ENCODE data around the gene SHC3.
A peak's percentile ranks its signal among the peaks of the same experiment; 100 is the strongest.

SHC3 gene

GRCh38 chr9:89104821-89105220 lies 73.8 kb downstream of the SHC3 start:
- DNase-seq, result no peak

DNA sequence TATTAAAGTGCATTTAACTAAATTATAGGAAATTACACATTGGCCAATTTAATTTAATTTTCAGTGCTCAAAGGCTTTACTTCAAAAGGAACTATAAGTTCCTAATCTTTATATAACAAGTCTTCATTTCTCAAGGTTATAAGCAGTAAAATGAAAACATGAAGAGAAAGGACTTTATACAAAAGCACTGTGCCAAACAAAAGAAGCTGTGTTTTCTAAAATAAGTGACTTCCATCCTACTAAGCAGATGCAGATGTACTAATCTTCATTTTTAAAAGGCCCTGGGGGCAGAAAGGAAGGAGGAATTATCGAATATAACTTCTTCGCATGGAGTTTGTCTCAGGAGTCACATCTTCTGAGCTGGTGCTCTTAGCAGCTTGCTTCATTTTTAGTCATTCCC lies 81.4 kb downstream of the SHC3 start:
- no peak for DNase-seq

DNA sequence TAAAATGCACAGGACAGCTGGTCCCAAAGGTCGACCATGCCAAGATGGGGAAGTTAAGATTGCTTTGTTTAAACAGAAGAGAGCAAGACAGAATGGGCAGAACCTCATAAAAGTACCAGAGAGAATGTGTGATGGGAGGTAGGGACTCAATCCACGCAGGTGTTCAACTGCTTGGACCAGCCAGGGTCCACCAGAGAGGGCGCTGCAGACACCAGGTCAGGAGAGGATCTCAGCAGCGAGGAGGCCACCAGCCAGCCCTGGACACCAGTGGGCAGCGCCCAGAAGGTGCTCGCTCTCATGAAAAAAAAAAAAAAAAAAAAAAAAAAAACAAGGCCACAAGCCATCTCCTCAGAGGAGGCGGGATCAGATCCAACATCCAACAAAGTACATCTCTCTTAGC lies 81.8 kb downstream of the SHC3 start:
- DNase-seq, result no peak

DNA sequence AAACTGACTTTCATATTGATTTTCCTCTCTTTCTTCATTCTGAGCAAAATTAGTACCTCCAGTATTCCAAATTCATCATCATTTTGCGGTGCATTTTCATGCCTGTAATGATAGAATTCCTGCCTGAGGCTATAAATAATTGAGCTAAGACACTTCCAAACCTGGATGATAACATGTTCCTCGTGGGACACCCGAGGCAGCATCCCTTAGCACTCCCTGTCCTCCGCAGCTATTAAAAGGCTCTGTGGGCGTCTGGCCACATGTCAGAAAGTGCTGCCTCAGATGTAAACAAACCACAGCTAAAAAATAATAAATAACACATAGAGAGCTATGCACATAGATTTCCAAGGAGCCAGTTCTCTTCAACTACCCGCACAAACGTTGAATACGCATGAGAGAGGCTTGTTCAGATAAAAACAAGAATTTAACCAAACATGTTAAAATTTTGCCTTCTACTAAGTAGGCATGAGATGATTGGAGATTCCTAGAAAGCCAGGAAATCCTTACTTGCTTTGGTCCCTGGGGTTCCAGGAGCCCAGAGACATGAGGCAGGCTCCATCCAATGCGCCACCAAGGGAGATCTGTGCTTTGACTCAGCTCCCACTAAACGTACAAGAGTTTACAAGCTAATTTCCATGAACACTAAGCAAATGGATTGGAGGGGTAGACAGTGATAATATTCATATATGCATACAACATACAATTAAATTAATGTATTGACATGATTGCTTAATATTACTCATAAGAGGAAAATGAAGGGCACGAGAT lies 82.7 kb downstream of the SHC3 start:
- no peak for DNase-seq

- DNase-seq, result no peak
Observed at GRCh38 chr9:89093201-89093975, 85.2 kb downstream of the SHC3 start.

DNA sequence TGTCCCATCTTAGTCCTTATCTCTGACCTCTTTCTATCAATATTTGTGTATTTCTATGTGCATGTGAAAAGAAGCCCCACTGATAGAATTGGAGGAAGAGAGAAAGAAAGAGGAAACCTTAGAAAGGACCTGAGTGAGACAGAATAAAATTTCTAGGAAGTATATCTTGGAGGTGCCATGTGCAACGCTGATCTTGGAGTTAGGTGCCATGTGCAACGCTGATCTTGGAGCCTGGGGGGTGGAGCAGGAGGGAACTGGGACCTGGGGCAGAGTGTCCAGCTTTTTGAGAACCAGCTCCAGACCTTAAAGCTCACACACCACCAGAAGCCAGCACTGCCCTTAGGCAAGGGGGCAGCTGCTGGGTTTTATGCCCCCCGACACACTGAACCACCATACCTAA lies 89.4 kb downstream of the SHC3 start:
- DNase-seq, result no peak

GRCh38 chr9:89083626-89084025 lies 95.0 kb downstream of the SHC3 start:
- DNase-seq, result no peak

- no peak for DNase-seq
Observed at GRCh38 chr9:89080193-89080592, 98.4 kb downstream of the SHC3 start.

DNA sequence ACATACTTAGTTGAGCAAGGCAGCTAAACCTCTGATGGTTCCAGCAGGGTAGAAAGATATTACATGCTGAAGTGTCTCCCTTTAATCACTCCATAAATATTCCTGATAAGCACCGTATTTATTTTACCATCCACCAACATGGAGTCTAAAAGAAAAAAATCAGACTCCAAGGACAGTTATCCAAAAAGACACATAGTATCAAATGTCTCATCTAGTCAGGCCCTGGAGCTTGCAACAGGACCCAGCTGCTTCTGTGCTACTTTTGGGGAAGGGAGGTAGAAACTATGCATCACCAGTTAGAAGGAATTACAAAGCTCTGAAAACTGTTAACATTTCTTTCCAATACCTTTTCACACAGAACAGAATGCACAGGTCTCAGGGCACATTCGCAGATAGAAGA lies 99.2 kb downstream of the SHC3 start:
- no peak for DNase-seq

GRCh38 chr9:89078860-89079259 lies 99.8 kb downstream of the SHC3 start:
- no peak for DNase-seq

- DNase-seq, result no peak
Observed at GRCh38 chr9:89078421-89078820, 100.2 kb downstream of the SHC3 start.

- DNase-seq, result no peak
Observed at GRCh38 chr9:89077519-89077918, 101.1 kb downstream of the SHC3 start.

- no peak for DNase-seq
Observed at GRCh38 chr9:89073397-89073796, 105.2 kb downstream of the SHC3 start.

DNA sequence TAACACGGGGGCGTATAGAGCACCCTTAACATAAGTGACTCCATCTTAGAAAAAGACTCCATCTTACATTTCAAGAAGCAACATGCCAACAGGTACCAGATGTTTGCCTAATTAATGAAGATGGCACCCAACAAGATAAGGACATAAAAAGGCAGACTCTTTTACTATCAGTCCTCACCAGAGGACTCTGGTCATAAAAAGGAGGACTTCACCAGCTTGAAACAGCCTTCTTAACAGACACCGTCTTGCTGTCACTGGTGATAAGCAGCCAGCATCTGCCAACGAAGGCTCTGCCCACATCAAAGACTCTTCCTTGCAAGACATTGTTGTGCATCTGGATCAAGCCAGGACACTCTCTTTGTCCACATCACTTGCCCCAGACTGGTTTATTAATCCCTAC lies 107.0 kb downstream of the SHC3 start:
- no peak for DNase-seq

- DNase-seq, result no peak
Observed at GRCh38 chr9:89066835-89067234, 111.8 kb downstream of the SHC3 start.

- DNase-seq, result no peak
Observed at GRCh38 chr9:89065921-89066320, 112.7 kb downstream of the SHC3 start.

- no peak for DNase-seq
Observed at GRCh38 chr9:89060790-89061189, 117.8 kb downstream of the SHC3 start.

DNA sequence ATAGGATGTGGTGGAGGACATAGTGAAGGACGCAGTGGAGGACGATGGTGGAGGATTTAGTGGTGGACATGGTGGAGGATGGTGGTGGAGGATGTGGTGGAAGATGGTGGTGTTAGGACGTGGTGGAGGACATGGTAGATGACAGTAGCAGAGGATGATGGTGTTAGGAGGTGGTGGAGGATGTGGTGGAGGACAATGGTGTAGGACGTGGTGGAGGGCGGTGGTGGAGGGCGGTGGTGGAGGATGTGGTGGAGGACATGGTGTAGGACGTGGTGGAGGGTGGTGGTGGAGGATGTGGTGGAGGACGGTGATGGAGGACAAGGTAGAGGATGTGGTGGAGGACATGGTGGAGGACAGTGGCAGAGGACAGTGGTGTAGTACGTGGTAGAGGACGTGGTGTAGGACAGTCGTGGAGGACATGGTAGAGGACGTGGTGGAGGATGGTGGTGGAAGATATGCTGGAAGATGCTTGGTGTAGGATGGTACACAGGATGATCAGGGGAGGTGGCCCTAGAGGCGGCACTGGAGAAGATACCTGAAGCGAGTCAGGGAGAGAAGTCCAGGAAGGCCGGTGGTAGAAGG lies 118.6 kb downstream of the SHC3 start:
- peak in 1 of 5 donors; percentile 28 for DNase-seq

DNA sequence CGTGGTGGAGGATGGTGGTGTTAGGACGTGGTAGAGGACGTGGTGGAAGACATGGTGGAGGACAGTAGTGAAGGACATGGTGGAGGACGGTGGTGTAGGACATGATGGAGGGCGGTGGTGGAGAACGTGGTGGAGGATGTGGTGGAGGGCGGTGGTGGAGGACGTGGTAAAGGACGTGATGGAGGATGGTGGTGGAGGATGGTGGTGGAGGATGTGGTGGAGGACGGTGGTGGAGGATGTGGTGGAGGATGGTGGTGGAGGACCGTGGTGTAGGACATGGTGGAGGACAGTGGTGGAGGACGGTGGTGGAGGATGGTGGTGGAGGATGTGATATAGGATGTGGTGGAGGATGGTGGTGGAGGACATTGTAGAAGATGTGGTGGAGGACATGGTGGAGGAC lies 119.7 kb downstream of the SHC3 start:
- peak in 1 of 5 donors; percentile 14 for DNase-seq

GRCh38 chr9:89054865-89055495 lies 123.6 kb downstream of the SHC3 start:
- DNase-seq, result no peak

DNA sequence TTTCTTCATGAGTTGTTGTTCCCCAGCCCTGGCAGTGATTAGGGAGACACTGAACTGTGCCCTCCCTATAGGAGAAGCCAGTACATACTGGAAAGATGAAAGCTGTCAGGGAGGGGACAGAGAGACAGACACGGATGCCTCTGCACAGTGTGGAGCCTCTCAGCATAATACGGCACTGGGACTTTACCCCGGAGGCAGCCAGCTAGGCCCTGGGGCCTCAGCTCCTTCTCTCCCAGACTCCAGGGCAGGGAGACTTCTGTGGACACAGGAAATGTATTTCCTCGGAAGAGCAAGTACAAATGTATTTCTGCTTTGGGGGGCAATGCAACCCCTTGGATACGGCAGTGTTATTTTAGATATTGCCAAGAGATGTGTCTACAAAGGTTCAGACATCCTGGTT lies 125.3 kb downstream of the SHC3 start:
- DNase-seq, result no peak

- DNase-seq, result no peak
Observed at GRCh38 chr9:89052470-89053097, 126.0 kb downstream of the SHC3 start.

- no peak for DNase-seq
Observed at GRCh38 chr9:89051421-89052025, 127.1 kb downstream of the SHC3 start.

All from T-helper 1 cell (primary cell).